Endodermal cell (in vitro differentiated cells): Measurements from ENCODE around the gene ADGRE3. TPM values are rescaled to one million over a fixed set of nuclear protein-coding genes. Genes with fewer than 3 reads are reported as not detected.

Experiments used
- DNase-seq: peaks from one replicate; pipeline ENCODE4 v3.0.0-alpha.2; 2017
- H3K27ac ChIP-seq: 2 replicates; pipeline ENCODE4 v1.5.1; 2013; ENCODE audit warnings: mild to moderate bottlenecking, low read depth, low read length, moderate library complexity
- H3K27me3 ChIP-seq: 2 replicates; pipeline ENCODE4 v1.6.1; 2013; ENCODE audit warnings: mild to moderate bottlenecking, low read length, moderate library complexity; ENCODE audit not compliant: insufficient read depth, control insufficient read depth, poor library complexity, severe bottlenecking
- H3K36me3 ChIP-seq: 2 replicates; pipeline ENCODE4 v1.7.0; 2013; ENCODE audit warnings: mild to moderate bottlenecking, low read length, moderate library complexity; ENCODE audit not compliant: control insufficient read depth, insufficient read depth
- H3K4me1 ChIP-seq: one replicate; pipeline ENCODE4 v1.7.0; 2013; ENCODE audit warnings: low read length; ENCODE audit not compliant: control insufficient read depth, insufficient read depth
- H3K4me3 ChIP-seq: 2 replicates; pipeline ENCODE4 v1.5.1; 2013; ENCODE audit warnings: mild to moderate bottlenecking, low read length, moderate library complexity
- H3K9ac ChIP-seq: 2 replicates; pipeline ENCODE4 v1.6.1; 2013; ENCODE audit warnings: mild to moderate bottlenecking, low read length, moderate library complexity; ENCODE audit not compliant: poor library complexity, severe bottlenecking; ENCODE audit errors: extremely low read depth
- H3K9me3 ChIP-seq: 2 replicates; pipeline ENCODE4 v1.6.1; 2013; ENCODE audit warnings: mild to moderate bottlenecking, low read length, moderate library complexity; ENCODE audit not compliant: control insufficient read depth
- H3K27ac Mint-ChIP-seq: 2 replicates; pipeline ENCODE4 v1.8.0; 2020; ENCODE audit warnings: mixed read lengths
- H3K27me3 Mint-ChIP-seq: 2 replicates; pipeline ENCODE4 v1.8.0; 2021; ENCODE audit warnings: mild to moderate bottlenecking, mixed read lengths; ENCODE audit not compliant: insufficient read depth
- H3K36me3 Mint-ChIP-seq: 2 replicates; pipeline ENCODE4 v1.8.0; 2020; ENCODE audit warnings: low read depth, mixed read lengths
- H3K4me1 Mint-ChIP-seq: 2 replicates; pipeline ENCODE4 v1.8.0; 2020; ENCODE audit warnings: mixed read lengths
- H3K4me3 Mint-ChIP-seq: 2 replicates; pipeline ENCODE4 v1.8.0; 2020; ENCODE audit warnings: mild to moderate bottlenecking, moderate library complexity, mixed read lengths
- H3K9me3 Mint-ChIP-seq: 2 replicates; pipeline ENCODE4 v1.8.0; 2020; ENCODE audit warnings: mild to moderate bottlenecking, mixed read lengths
- CTCF ChIP-seq: fragments of 200-600 bp; sonication (generic); conservative IDR thresholded peaks from 2 replicates; pipeline ENCODE4 v1.5.0; 2021; ENCODE audit warnings: antibody characterized with exemption, mild to moderate bottlenecking
- WGBS, 2 experiments: methylation state at CpG; one replicate each; pipeline versions ENCODE4 v1.1.5 to v1.1.7; 2013; ENCODE audit warnings: missing lambda C conversion rate in 2 of 2, mixed read lengths in 1 of 2; ENCODE audit not compliant: insufficient coverage in 1 of 2, insufficient read length in 1 of 2; 5-methylcytosine and 5-hydroxymethylcytosine counted together
- long read RNA-seq, 4 experiments: library from polyadenylated mRNA in 2 of 4; library from RNA in 1 of 4; library from capped mRNA in 1 of 4; stranded (forward) in 3 of 4; unstranded in 1 of 4; transcript quantifications; one replicate each; pipeline ENCODE4 v2.0.0, GENCODE V29; 2020 to 2021; ENCODE audit warnings: inconsistent platforms in 1 of 4
- polyA plus RNA-seq, 2 experiments: library from polyadenylated mRNA; stranded (reverse); fragments of 50-300 nt; gene quantifications; one replicate each; pipeline ENCODE4 v1.2.3, GENCODE V29; 2013
- total RNA-seq, 2 donors: library from RNA; stranded (reverse); fragmentation: NEBNext Ultra II Directional in 1 of 2; extraction: Animal tissue kit (Norgen Biotek cat#: 25700) in 1 of 2; gene quantifications; 2 replicates in 1 of 2; 3 replicates in 1 of 2; pipeline ENCODE4 v1.2.1, GENCODE V29; 2021

Gene ADGRE3
- not detected for total RNA-seq
- polyA plus RNA-seq (2013, experiment 1 of 2) = not detected
- polyA plus RNA-seq (2013, experiment 2 of 2) = not detected
- long read RNA-seq, experiment 1 = 0 reads
- long read RNA-seq, experiment 2 = 0 reads
- long read RNA-seq, experiment 3 = 0 reads
- long read RNA-seq, experiment 4 = 0 reads

- Mint-ChIP-seq H3K4me3 (no peak within 1 kb of the TSS), H3K27me3 (peaks cover 3% of the 10 kb centered on the region), H3K9me3 (peaks cover 56% of the 10 kb centered on the region), H3K4me1 (no peaks in the 10 kb centered on the region), H3K36me3 (no peaks in the 10 kb centered on the region), H3K27ac (no peak within 1 kb of the TSS)
- Histone ChIP-seq H3K9me3 (peaks cover 14% of the 10 kb centered on the region), H3K4me3 (no peak within 1 kb of the TSS), H3K36me3 (no peaks in the 10 kb centered on the region), H3K4me1 (no peaks in the 10 kb centered on the region), H3K27me3 (no peaks in the 10 kb centered on the region), H3K9ac (no peak within 1 kb of the TSS), H3K27ac (no peak within 1 kb of the TSS)
- WGBS, 2 experiments = 72 to 77% methylated on average over 6 of the region's 6 CpGs
- no peak for TF ChIP-seq CTCF
- DNase-seq = no peak
These were observed at the start of gene ADGRE3 for GRCh38 chr19:14674764-14675163. ADGRE3 (minus strand) TSS chr19:14674844; CDS start chr19:14674770, 74 bp downstream.

- WGBS, 2 experiments = 77 to 100% methylated on average over 1 to 2 of the region's 2 CpGs
- Histone ChIP-seq H3K27ac (no peak overlapping the region), H3K4me1 (no peaks in the 10 kb centered on the region), H3K4me3 (peak overlapping the region; percentile 31), H3K9me3 (peaks cover 86% of the 10 kb centered on the region), H3K27me3 (no peaks in the 10 kb centered on the region), H3K36me3 (peaks cover 26% of the 10 kb centered on the region), H3K9ac (no peak overlapping the region)
- Mint-ChIP-seq H3K27ac (no peak overlapping the region), H3K4me3 (no peak overlapping the region), H3K27me3 (no peaks in the 10 kb centered on the region), H3K36me3 (peaks cover 44% of the 10 kb centered on the region), H3K9me3 (peaks cover 95% of the 10 kb centered on the region), H3K4me1 (no peaks in the 10 kb centered on the region)
- no peak for TF ChIP-seq CTCF
- peak; percentile 9 for DNase-seq
These were observed 47.5 kb upstream of the ADGRE3 start for GRCh38 chr19:14722127-14722526.

GRCh38 chr19:14719162-14719561 is 44.5 kb upstream of the ADGRE3 start:
- no peak for TF ChIP-seq CTCF
- peaks cover 47% of the 10 kb centered on the region for H3K36me3 ChIP-seq
- Mint-ChIP-seq H3K4me1 (no peaks in the 10 kb centered on the region), H3K27ac (no peak overlapping the region), H3K36me3 (peaks cover 74% of the 10 kb centered on the region), H3K9me3 (peaks cover 97% of the 10 kb centered on the region), H3K4me3 (no peak overlapping the region), H3K27me3 (no peaks in the 10 kb centered on the region)
- H3K4me3 ChIP-seq = peak overlapping the region; percentile 70
- H3K9me3 ChIP-seq = peaks cover 95% of the 10 kb centered on the region
- no peak overlapping the region for H3K27ac ChIP-seq
- no peak overlapping the region for H3K9ac ChIP-seq
- H3K4me1 ChIP-seq = no peaks in the 10 kb centered on the region
- no peak for DNase-seq
- no peaks in the 10 kb centered on the region for H3K27me3 ChIP-seq
- WGBS, 2 experiments = 88 to 100% methylated on average over 1 of the region's 3 CpGs
